Measurements from ENCODE around the gene SEC11A. TPM values are rescaled to one million over a fixed set of nuclear protein-coding genes. Genes with fewer than 3 reads are reported as not detected.
A peak's percentile ranks its signal among the peaks of the same experiment; 100 is the strongest.

Gene SEC11A
- total and polyA plus RNA-seq, 7 experiments from 2014 or later, result 54.3 to 136 (median 83.6) TPM

- H3K4me3 ChIP-seq (ENCODE audit: low read length), result no peak overlapping the region
- H3K9me3 Mint-ChIP-seq, result no peaks in the 10 kb centered on the region
- peak overlapping the region in 6 of 9 donors; percentile 9 to 86 (median 39) for H3K27ac Mint-ChIP-seq
- ChIA-PET CTCF (interaction anchor here (0.5 to 0.6 kb wide), 2 partner anchors 14 to 48 kb away, joined by 4 read pairs; no protein-coding TSS in a partner anchor), POLR2A (interaction anchor here (0.6 to 1.4 kb wide), 4 partner anchors 11 to 46 kb away, joined by 3 read pairs; no protein-coding TSS in a partner anchor)
- H3K36me3 Mint-ChIP-seq, result peaks cover 0 to 24% (median 4%) of the 10 kb centered on the region in 5 donors
- no peaks in the 10 kb centered on the region for H3K27me3 ChIP-seq (ENCODE audit: control insufficient read depth in 2 of 2, insufficient read depth in 2 of 2, low read length in 2 of 2)
- peaks cover 45 to 82% (median 75%) of the 10 kb centered on the region in 7 donors for H3K4me1 Mint-ChIP-seq
- peaks cover 0 to 24% of the 10 kb centered on the region in 2 donors for H3K4me1 ChIP-seq (ENCODE audit: control insufficient read depth in 2 of 2, insufficient read depth in 2 of 2, low read length in 2 of 2)
- ATAC-seq (peak; percentile 40), DNase-seq (no peak)
- no peaks in the 10 kb centered on the region for H3K27me3 Mint-ChIP-seq
- H3K9me3 ChIP-seq (ENCODE audit: control insufficient read depth in 2 of 3, low read length in 3 of 3), result no peaks in the 10 kb centered on the region
- H3K36me3 ChIP-seq (ENCODE audit: control insufficient read depth in 2 of 3, insufficient read depth in 3 of 3, low read length in 3 of 3), result no peaks in the 10 kb centered on the region
- no peak overlapping the region for H3K27ac ChIP-seq (ENCODE audit: low read depth, low read length)
- peak overlapping the region in 3 of 10 donors; percentile 6 to 24 (median 7) for H3K4me3 Mint-ChIP-seq
- intact Hi-C loops (cut with micrococcal nuclease), result no loop called here
Observed at GRCh38 chr15:84702961-84703482, 12.9 kb downstream of the SEC11A start.

DNA sequence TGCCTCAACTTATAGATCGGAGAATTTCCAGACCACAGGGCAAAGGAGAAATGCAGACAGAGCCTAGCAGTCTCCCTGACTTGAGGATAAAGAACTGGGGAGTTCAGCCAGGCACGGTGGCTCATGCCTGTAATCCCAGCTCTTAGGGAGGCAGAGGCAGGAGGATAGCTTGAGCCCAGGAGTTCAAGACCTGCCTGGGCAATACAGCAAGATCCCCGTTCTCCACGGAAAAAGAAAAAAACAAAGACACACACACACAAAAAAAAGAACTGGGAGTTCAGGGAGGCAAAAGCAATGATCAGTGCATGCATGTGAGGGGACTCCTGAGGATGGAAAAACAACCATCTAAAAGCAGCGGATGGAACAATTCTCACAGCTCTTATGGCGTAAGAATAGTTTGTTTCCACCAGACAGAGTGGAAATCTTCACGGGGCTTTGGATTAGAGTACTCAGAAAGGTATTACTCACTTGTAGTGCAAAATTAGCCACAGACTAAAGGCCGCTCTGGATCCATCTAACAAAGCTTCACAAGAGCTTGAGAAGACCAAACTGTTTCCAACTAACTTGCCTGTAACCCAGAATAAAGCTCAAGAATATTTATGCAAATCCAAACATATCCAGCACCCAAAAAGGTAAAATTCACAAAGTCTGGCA is 16.3 kb downstream of the SEC11A start:
- no peaks in the 10 kb centered on the region for H3K9me3 ChIP-seq (ENCODE audit: control insufficient read depth in 2 of 3, low read length in 3 of 3)
- Mint-ChIP-seq H3K4me1 (peaks cover 35 to 78% (median 71%) of the 10 kb centered on the region in 7 donors), H3K4me3 (peak overlapping the region in 8 of 10 donors; percentile 5 to 52 (median 36)), H3K27me3 (no peaks in the 10 kb centered on the region), H3K36me3 (peaks cover 0 to 19% (median 4%) of the 10 kb centered on the region in 5 donors), H3K9me3 (no peaks in the 10 kb centered on the region), H3K27ac (peak overlapping the region; percentile 13 to 67 (median 21))
- H3K27ac ChIP-seq (ENCODE audit: low read depth, low read length), result no peak overlapping the region
- H3K4me3 ChIP-seq (ENCODE audit: low read length), result no peak overlapping the region
- H3K36me3 ChIP-seq (ENCODE audit: control insufficient read depth in 2 of 3, insufficient read depth in 3 of 3, low read length in 3 of 3), result no peaks in the 10 kb centered on the region
- peaks cover 8 to 30% of the 10 kb centered on the region in 2 donors for H3K4me1 ChIP-seq (ENCODE audit: control insufficient read depth in 2 of 2, insufficient read depth in 2 of 2, low read length in 2 of 2)
- ChIA-PET CTCF (interaction anchor here (1.2 kb wide), 1 partner anchor 53 kb away, joined by 4 read pairs; no protein-coding TSS in a partner anchor), POLR2A (interaction anchor here (0.7 to 2.6 kb wide), 4 partner anchors 16 to 50 kb away, joined by 3 to 10 read pairs (median 4); partner anchors contain the start of genes SEC11A and WDR73)
- no peaks in the 10 kb centered on the region for H3K27me3 ChIP-seq (ENCODE audit: control insufficient read depth in 2 of 2, insufficient read depth in 2 of 2, low read length in 2 of 2)
- intact Hi-C loops (cut with micrococcal nuclease), result loop anchor here in 1 of 2 donors (10.0 kb wide), 1 partner anchor 45 kb away; the partner anchor contains the start of gene ZNF592
- no peak for ATAC-seq
- DNase-seq, result no peak

GRCh38 chr15:84697236-84697990 is 18.5 kb downstream of the SEC11A start:
- peak overlapping the region in 7 of 9 donors; percentile 10 to 81 (median 19) for H3K27ac Mint-ChIP-seq
- Histone ChIP-seq H3K9me3 (ENCODE audit: control insufficient read depth in 2 of 3, low read length in 3 of 3) (no peaks in the 10 kb centered on the region), H3K4me1 (ENCODE audit: control insufficient read depth in 2 of 2, insufficient read depth in 2 of 2, low read length in 2 of 2) (peaks cover 8 to 26% of the 10 kb centered on the region in 2 donors), H3K27ac (ENCODE audit: low read depth, low read length) (no peak overlapping the region), H3K36me3 (ENCODE audit: control insufficient read depth in 2 of 3, insufficient read depth in 3 of 3, low read length in 3 of 3) (no peaks in the 10 kb centered on the region), H3K4me3 (ENCODE audit: low read length) (no peak overlapping the region), H3K27me3 (ENCODE audit: control insufficient read depth in 2 of 2, insufficient read depth in 2 of 2, low read length in 2 of 2) (no peaks in the 10 kb centered on the region)
- no peaks in the 10 kb centered on the region for H3K9me3 Mint-ChIP-seq
- DNase-seq (no peak), ATAC-seq (no peak)
- ChIA-PET CTCF (no interaction called here), POLR2A (interaction anchor here (0.6 to 1.7 kb wide), 7 partner anchors 17 to 97 kb away, joined by 3 to 8 read pairs (median 4); partner anchors contain the start of genes ZNF592 and ZSCAN2)
- peaks cover 0 to 4% (median 0%) of the 10 kb centered on the region in 5 donors for H3K36me3 Mint-ChIP-seq
- H3K27me3 Mint-ChIP-seq, result no peaks in the 10 kb centered on the region
- H3K4me1 Mint-ChIP-seq, result peaks cover 28 to 69% (median 63%) of the 10 kb centered on the region in 7 donors
- peak overlapping the region in 1 of 10 donors; percentile 33 for H3K4me3 Mint-ChIP-seq
- intact Hi-C loops (cut with micrococcal nuclease), result loop anchor here in 1 of 2 donors (10.0 kb wide), 1 partner anchor 47 kb away; the partner anchor contains the start of gene ZNF592

DNA sequence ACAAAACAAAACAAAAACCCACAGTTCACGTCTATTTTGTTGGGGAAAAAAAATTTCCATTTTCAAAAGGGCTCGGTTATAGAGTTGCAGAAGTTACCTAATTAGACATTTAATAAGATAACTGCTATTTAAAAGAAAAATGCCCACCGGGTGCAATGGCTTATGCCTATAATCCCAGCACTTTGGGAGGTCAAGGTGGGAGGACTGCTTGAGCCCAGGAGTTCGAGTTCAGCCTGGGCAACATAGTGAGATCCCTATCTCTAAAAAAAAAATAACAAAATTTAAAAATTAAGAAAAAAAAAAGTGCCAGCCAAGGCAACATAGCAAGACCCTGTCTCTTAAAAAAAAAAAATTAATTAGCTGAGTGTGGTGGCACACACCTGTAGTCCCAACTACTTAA is 19.2 kb downstream of the SEC11A start:
- Histone ChIP-seq H3K4me3 (ENCODE audit: low read length) (no peak overlapping the region), H3K27me3 (ENCODE audit: control insufficient read depth in 2 of 2, insufficient read depth in 2 of 2, low read length in 2 of 2) (no peaks in the 10 kb centered on the region), H3K9me3 (ENCODE audit: control insufficient read depth in 2 of 3, low read length in 3 of 3) (no peaks in the 10 kb centered on the region), H3K4me1 (ENCODE audit: control insufficient read depth in 2 of 2, insufficient read depth in 2 of 2, low read length in 2 of 2) (peaks cover 8 to 26% of the 10 kb centered on the region in 2 donors), H3K27ac (ENCODE audit: low read depth, low read length) (no peak overlapping the region), H3K36me3 (ENCODE audit: control insufficient read depth in 2 of 3, insufficient read depth in 3 of 3, low read length in 3 of 3) (no peaks in the 10 kb centered on the region)
- intact Hi-C loops (cut with micrococcal nuclease), result loop anchor here in 1 of 2 donors (10.0 kb wide), 1 partner anchor 48 kb away; the partner anchor contains the start of gene ZNF592
- ChIA-PET POLR2A (interaction anchor here (1.0 to 1.7 kb wide), 2 partner anchors 24 to 38 kb away, joined by 3 to 7 read pairs; no protein-coding TSS in a partner anchor), CTCF (interaction anchor here (0.5 kb wide), 1 partner anchor 20 kb away, joined by 3 read pairs; no protein-coding TSS in a partner anchor)
- H3K27me3 Mint-ChIP-seq, result no peaks in the 10 kb centered on the region
- no peak overlapping the region for H3K4me3 Mint-ChIP-seq
- no peaks in the 10 kb centered on the region for H3K9me3 Mint-ChIP-seq
- H3K36me3 Mint-ChIP-seq, result peaks cover 0 to 8% (median 4%) of the 10 kb centered on the region in 5 donors
- H3K4me1 Mint-ChIP-seq, result peaks cover 28 to 72% (median 68%) of the 10 kb centered on the region in 7 donors
- no peak overlapping the region for H3K27ac Mint-ChIP-seq
- ATAC-seq (no peak), DNase-seq (no peak)

GRCh38 chr15:84690342-84690741 is 25.6 kb downstream of the SEC11A start:
- no peaks in the 10 kb centered on the region for H3K27me3 Mint-ChIP-seq
- no peak for ATAC-seq
- H3K36me3 Mint-ChIP-seq, result peaks cover 0 to 36% (median 22%) of the 10 kb centered on the region in 5 donors
- no peaks in the 10 kb centered on the region for H3K4me1 ChIP-seq (ENCODE audit: control insufficient read depth in 2 of 2, insufficient read depth in 2 of 2, low read length in 2 of 2)
- POLR2A ChIA-PET, result no interaction called here
- intact Hi-C loops (cut with micrococcal nuclease), result loop anchor here in 1 of 2 donors (10.0 kb wide), 1 partner anchor 54 kb away; the partner anchor contains the start of gene ZNF592
- peaks cover 0 to 2% (median 0%) of the 10 kb centered on the region in 11 donors for H3K9me3 Mint-ChIP-seq
- peak overlapping the region in 2 of 9 donors; percentile 24 to 56 for H3K27ac Mint-ChIP-seq
- H3K4me3 ChIP-seq (ENCODE audit: low read length), result no peak overlapping the region
- CTCF ChIA-PET, result no interaction called here
- H3K9me3 ChIP-seq (ENCODE audit: control insufficient read depth in 2 of 3, low read length in 3 of 3), result no peaks in the 10 kb centered on the region
- H3K4me3 Mint-ChIP-seq, result no peak overlapping the region
- H3K27ac ChIP-seq (ENCODE audit: low read depth, low read length), result no peak overlapping the region
- peaks cover 0 to 26% (median 3%) of the 10 kb centered on the region in 3 experiments for H3K36me3 ChIP-seq (ENCODE audit: control insufficient read depth in 2 of 3, insufficient read depth in 3 of 3, low read length in 3 of 3)
- H3K27me3 ChIP-seq (ENCODE audit: control insufficient read depth in 2 of 2, insufficient read depth in 2 of 2, low read length in 2 of 2), result no peaks in the 10 kb centered on the region
- no peak for DNase-seq
- H3K4me1 Mint-ChIP-seq, result peaks cover 0 to 31% (median 22%) of the 10 kb centered on the region in 7 donors

DNA sequence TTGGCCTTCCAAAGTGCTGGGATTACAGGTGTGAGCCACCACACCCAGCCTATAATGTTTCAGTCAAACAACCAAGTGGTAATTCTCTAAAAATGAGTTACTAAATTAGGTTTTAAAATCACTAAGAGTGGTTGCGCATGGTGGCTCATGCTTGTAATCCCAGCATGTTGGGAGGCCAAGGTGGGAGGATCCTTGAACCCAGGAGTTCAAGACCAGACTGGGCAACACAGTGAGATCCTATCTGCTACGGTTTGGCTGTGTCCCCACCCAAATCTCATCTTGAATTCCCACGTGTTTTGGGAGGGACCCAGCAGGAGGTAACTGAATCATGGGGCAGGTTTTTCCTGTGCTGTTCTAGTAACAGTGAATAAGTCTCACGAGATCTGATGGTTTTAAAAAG is 26.1 kb downstream of the SEC11A start:
- H3K4me1 Mint-ChIP-seq, result peaks cover 0 to 31% (median 22%) of the 10 kb centered on the region in 7 donors
- H3K27ac Mint-ChIP-seq, result no peak overlapping the region
- peaks cover 0 to 2% (median 0%) of the 10 kb centered on the region in 11 donors for H3K9me3 Mint-ChIP-seq

More for the DNA sequence above, 26.1 kb downstream of the SEC11A start:
- intact Hi-C loops (cut with micrococcal nuclease), result loop anchor here in 1 of 2 donors (10.0 kb wide), 1 partner anchor 55 kb away; the partner anchor contains the start of gene ZNF592
- no peak for ATAC-seq
- Histone ChIP-seq H3K27me3 (ENCODE audit: control insufficient read depth in 2 of 2, insufficient read depth in 2 of 2, low read length in 2 of 2) (no peaks in the 10 kb centered on the region), H3K4me1 (ENCODE audit: control insufficient read depth in 2 of 2, insufficient read depth in 2 of 2, low read length in 2 of 2) (no peaks in the 10 kb centered on the region), H3K27ac (ENCODE audit: low read depth, low read length) (no peak overlapping the region), H3K4me3 (ENCODE audit: low read length) (no peak overlapping the region), H3K9me3 (ENCODE audit: control insufficient read depth in 2 of 3, low read length in 3 of 3) (no peaks in the 10 kb centered on the region), H3K36me3 (ENCODE audit: control insufficient read depth in 2 of 3, insufficient read depth in 3 of 3, low read length in 3 of 3) (peaks cover 0 to 26% (median 3%) of the 10 kb centered on the region in 3 experiments)
- ChIA-PET CTCF (no interaction called here), POLR2A (interaction anchor here (0.8 kb wide), 1 partner anchor 11 kb away, joined by 5 read pairs; no protein-coding TSS in a partner anchor)
- no peaks in the 10 kb centered on the region for H3K27me3 Mint-ChIP-seq
- DNase-seq, result no peak
- H3K4me3 Mint-ChIP-seq, result no peak overlapping the region
- peaks cover 0 to 36% (median 22%) of the 10 kb centered on the region in 5 donors for H3K36me3 Mint-ChIP-seq

All from naive thymus-derived CD4-positive, alpha-beta T cell (primary cell).